Measurements from ENCODE around the gene UBL5. TPM values are rescaled to one million over a fixed set of nuclear protein-coding genes. Genes with fewer than 3 reads are reported as not detected.
A peak's percentile ranks its signal among the peaks of the same experiment; 100 is the strongest.

UBL5 gene
- polyA plus RNA-seq, 2 of the 4 experiments (the other 2 are of a cell fraction) = 460 to 519 TPM

- no peak overlapping the region for H3K27ac ChIP-seq
- ChIA-PET POLR2A (interaction anchor here (0.7 kb wide), 1 partner anchor 250 kb away, joined by 9 read pairs; no protein-coding TSS in a partner anchor), CTCF (no interaction called here)
- ATAC-seq (no peak), FAIRE-seq (no peak), DNase-seq (ENCODE audit: low read depth in 1 of 2, low spot score in 1 of 2) (no peak)
- H3K4me2 ChIP-seq = no peak overlapping the region
- WGBS (ENCODE audit: missing lambda C conversion rate) = 89% methylated on average over 16 of the region's 16 CpGs
- H3K4me3 ChIP-seq = no peak overlapping the region
- TF ChIP-seq SMC3 (IDR thresholded peaks at IDR 0.05) (no peak), ZC3H11A (IDR thresholded peaks at IDR 0.05) (no peak), HDAC2 (IDR thresholded peaks at IDR 0.05) (no peak), NR3C1 (IDR thresholded peaks at IDR 0.05) (no peak), EP300 (IDR thresholded peaks at IDR 0.05) (no peak), PBX3 (IDR thresholded peaks at IDR 0.05) (no peak), E2F6 (IDR thresholded peaks at IDR 0.05; ENCODE audit: borderline replicate concordance, low read depth) (no peak), ELK1 (IDR thresholded peaks at IDR 0.05; ENCODE audit: low read depth, low read length) (no peak), CBX8 (IDR thresholded peaks at IDR 0.05) (no peak), HOXB5 (CRISPR knock-in tag; IDR thresholded peaks at IDR 0.05) (no peak), REST (IDR thresholded peaks at IDR 0.05) (no peak), FOXS1 (CRISPR knock-in tag; IDR thresholded peaks at IDR 0.05) (no peak), CBX2 (IDR thresholded peaks at IDR 0.05; ENCODE audit: borderline replicate concordance, low read depth) (no peak), POLR2A (IDR thresholded peaks at IDR 0.05; ENCODE audit: low read length) (no peak), HOXB13 (CRISPR knock-in tag; IDR thresholded peaks at IDR 0.05; ENCODE audit: low read depth) (no peak), RNF2 (IDR thresholded peaks at IDR 0.05; ENCODE audit: borderline replicate concordance, low read depth) (no peak), HEYL (CRISPR knock-in tag; IDR thresholded peaks at IDR 0.05) (no peak), TFCP2L1 (CRISPR knock-in tag; IDR thresholded peaks at IDR 0.05) (no peak)
- H3K9me3 ChIP-seq = no peaks in the 10 kb centered on the region
- H3K4me1 ChIP-seq = no peaks in the 10 kb centered on the region
These were observed 38.2 kb downstream of the UBL5 start for GRCh38 chr19:9865732-9866501.

- no peak overlapping the region for H3K4me2 ChIP-seq
- H3K9me3 ChIP-seq = no peaks in the 10 kb centered on the region
- FAIRE-seq (no peak), ATAC-seq (no peak), DNase-seq (ENCODE audit: low read depth in 1 of 2, low spot score in 1 of 2) (no peak)
- CTCF ChIA-PET = interaction anchor here (1.0 kb wide), 1 partner anchor 14 kb away, joined by 3 read pairs; no protein-coding TSS in a partner anchor
- POLR2A ChIA-PET = interaction anchor here (0.7 kb wide), 1 partner anchor 39 kb away, joined by 4 read pairs; no protein-coding TSS in a partner anchor
- H3K27ac ChIP-seq = no peak overlapping the region
- WGBS (ENCODE audit: missing lambda C conversion rate) = 75% methylated on average over 7 of the region's 7 CpGs
- no peaks in the 10 kb centered on the region for H3K4me1 ChIP-seq
- TF ChIP-seq ZFP36 (IDR thresholded peaks at IDR 0.05; ENCODE audit: borderline replicate concordance, partially characterized antibody) (peak; percentile 18), RCOR1 (IDR thresholded peaks at IDR 0.05; ENCODE audit: low read depth, low read length) (no peak)
- H3K4me3 ChIP-seq = no peak overlapping the region
These were observed 41.4 kb downstream of the UBL5 start for GRCh38 chr19:9868983-9869617.
